Neural progenitor cell (in vitro differentiated cells): ENCODE results near the gene MACROD2. TPM values are rescaled to one million over a fixed set of nuclear protein-coding genes. Genes with fewer than 3 reads are reported as not detected.

Experiments used
- DNase-seq: peaks from one replicate; pipeline ENCODE4 v3.0.0-alpha.2; 2016; ENCODE audit warnings: low spot score
- H2AFZ ChIP-seq: fragments of 200-600 bp; sonication (generic); replicated peaks from 2 replicates; pipeline ENCODE4 v1.6.1; 2016; ENCODE audit warnings: antibody characterized with exemption
- H3F3A ChIP-seq: fragments of 200-600 bp; sonication (generic); 2 replicates; pipeline ENCODE4 v1.6.1; 2016; ENCODE audit warnings: antibody characterized with exemption, low read depth
- H3K27ac ChIP-seq: fragments of 200-600 bp; sonication (generic); 2 replicates; pipeline ENCODE4 v1.5.1; 2016; ENCODE audit warnings: mild to moderate bottlenecking
- H3K27me3 ChIP-seq: fragments of 200-600 bp; sonication (generic); 2 replicates; pipeline ENCODE4 v1.6.1; 2016; ENCODE audit warnings: mild to moderate bottlenecking, moderate library complexity
- H3K36me3 ChIP-seq: fragments of 200-600 bp; sonication (generic); 2 replicates; pipeline ENCODE4 v1.5.1; 2016
- H3K4me1 ChIP-seq: fragments of 200-600 bp; sonication (generic); 2 replicates; pipeline ENCODE4 v1.6.1; 2016; ENCODE audit warnings: mixed run types
- H3K4me2 ChIP-seq: fragments of 200-600 bp; sonication (generic); 2 replicates; pipeline ENCODE4 v1.6.1; 2016
- H3K4me3 ChIP-seq: fragments of 200-600 bp; sonication (generic); 2 replicates; pipeline ENCODE4 v1.5.1; 2016
- H3K79me2 ChIP-seq: fragments of 200-600 bp; sonication (generic); 2 replicates; pipeline ENCODE4 v1.6.1; 2016; ENCODE audit warnings: low read depth
- H3K9ac ChIP-seq: fragments of 200-600 bp; sonication (generic); 2 replicates; pipeline ENCODE4 v1.6.1; 2016
- H3K9me3 ChIP-seq: fragments of 200-600 bp; sonication (generic); 2 replicates; pipeline ENCODE4 v1.5.1; 2016; ENCODE audit warnings: low read depth
- H4K20me1 ChIP-seq: fragments of 200-600 bp; sonication (generic); 2 replicates; pipeline ENCODE4 v1.6.1; 2016; ENCODE audit warnings: low read depth
- H3K27ac Mint-ChIP-seq: 3 replicates; pipeline ENCODE4 v1.8.0; 2021; ENCODE audit warnings: mixed read lengths
- H3K27me3 Mint-ChIP-seq: 2 replicates; pipeline ENCODE4 v1.8.0; 2022; ENCODE audit warnings: low read depth, mild to moderate bottlenecking, inconsistent platforms, moderate library complexity, mixed read lengths; ENCODE audit not compliant: insufficient read depth
- H3K36me3 Mint-ChIP-seq: 3 replicates; pipeline ENCODE4 v1.8.0; 2021; ENCODE audit warnings: mixed read lengths
- H3K4me1 Mint-ChIP-seq: 3 replicates; pipeline ENCODE4 v1.8.0; 2021; ENCODE audit warnings: mixed read lengths
- H3K4me3 Mint-ChIP-seq: 3 replicates; pipeline ENCODE4 v1.8.0; 2021; ENCODE audit warnings: mild to moderate bottlenecking, moderate library complexity, mixed read lengths
- H3K9me3 Mint-ChIP-seq: 3 replicates; pipeline ENCODE4 v1.8.0; 2020; ENCODE audit warnings: mixed read lengths
- CTCF ChIP-seq: fragments of 200-600 bp; sonication (generic); IDR thresholded peaks from 2 replicates; pipeline ENCODE4 v1.5.1; 2017; ENCODE audit warnings: antibody characterized with exemption, mild to moderate bottlenecking
- EZH2 ChIP-seq: fragments of 200-600 bp; sonication (generic); IDR thresholded peaks from 2 replicates; pipeline ENCODE4 v1.6.1; 2017; ENCODE audit warnings: antibody characterized with exemption, mild to moderate bottlenecking, moderate library complexity
- EZH2phosphoT487 ChIP-seq: fragments of 200-600 bp; sonication (generic); IDR thresholded peaks from 2 replicates; pipeline ENCODE4 v1.6.1; 2017; ENCODE audit warnings: antibody characterized with exemption
- total RNA-seq: library from RNA; depleted of rRNA; stranded (reverse); fragments of >200 nt; gene quantifications from 2 replicates; pipeline ENCODE4 v1.2.3, GENCODE V29; 2015; ENCODE audit warnings: low replicate concordance

The MACROD2 gene
- total RNA-seq, 1 donor from 2014 or later: 11.9 TPM

GRCh38 chr20:14951707-14952418, 956.5 kb downstream of the MACROD2 start:
- peaks cover 21% of the 10 kb centered on the region for H3K4me1 Mint-ChIP-seq

GRCh38 chr20:14953736-14954135, 958.4 kb downstream of the MACROD2 start:
- Mint-ChIP-seq H3K36me3 (no peaks in the 10 kb centered on the region), H3K27me3 (peaks cover 4% of the 10 kb centered on the region), H3K4me3 (no peak overlapping the region), H3K27ac (no peak overlapping the region), H3K4me1 (peaks cover 20% of the 10 kb centered on the region), H3K9me3 (peaks cover 2% of the 10 kb centered on the region)
- H3K4me2 ChIP-seq: no peak overlapping the region
- H3K36me3 ChIP-seq: no peaks in the 10 kb centered on the region
- DNase-seq: no peak
- H3K4me1 ChIP-seq: peaks cover 27% of the 10 kb centered on the region
- no peak for TF ChIP-seq EZH2
- no peak for TF ChIP-seq CTCF
- TF ChIP-seq EZH2phosphoT487: no peak
- no peaks in the 10 kb centered on the region for H3K27me3 ChIP-seq
- peaks cover 23% of the 10 kb centered on the region for H3F3A ChIP-seq
- no peak overlapping the region for H3K9ac ChIP-seq
- no peaks in the 10 kb centered on the region for H3K79me2 ChIP-seq
- no peaks in the 10 kb centered on the region for H3K9me3 ChIP-seq
- H3K4me3 ChIP-seq: no peak overlapping the region
- no peak overlapping the region for H2AFZ ChIP-seq
- no peak overlapping the region for H3K27ac ChIP-seq
- H4K20me1 ChIP-seq: no peaks in the 10 kb centered on the region

More at GRCh38 chr20:14951707-14952418, 956.5 kb downstream of the MACROD2 start:
- Histone ChIP-seq H3K9me3 (no peaks in the 10 kb centered on the region), H3K27ac (no peak overlapping the region), H3K9ac (no peak overlapping the region), H3K79me2 (no peaks in the 10 kb centered on the region), H3K4me2 (no peak overlapping the region), H3K4me3 (no peak overlapping the region), H4K20me1 (no peaks in the 10 kb centered on the region), H2AFZ (no peak overlapping the region), H3K36me3 (no peaks in the 10 kb centered on the region), H3F3A (peaks cover 23% of the 10 kb centered on the region), H3K27me3 (no peaks in the 10 kb centered on the region), H3K4me1 (peaks cover 23% of the 10 kb centered on the region)
- H3K4me3 Mint-ChIP-seq: no peak overlapping the region
- H3K27me3 Mint-ChIP-seq: peaks cover 2% of the 10 kb centered on the region
- no peak for DNase-seq
- no peaks in the 10 kb centered on the region for H3K9me3 Mint-ChIP-seq
- no peak overlapping the region for H3K27ac Mint-ChIP-seq
- no peaks in the 10 kb centered on the region for H3K36me3 Mint-ChIP-seq
- TF ChIP-seq EZH2: no peak
- no peak for TF ChIP-seq CTCF
- no peak for TF ChIP-seq EZH2phosphoT487

- H3K79me2 ChIP-seq: no peaks in the 10 kb centered on the region
- no peak overlapping the region for H3K4me3 ChIP-seq
- DNase-seq: no peak
- H3K27me3 ChIP-seq: no peaks in the 10 kb centered on the region
- no peaks in the 10 kb centered on the region for H3K36me3 ChIP-seq
- H4K20me1 ChIP-seq: no peaks in the 10 kb centered on the region
- no peak overlapping the region for H3K9ac ChIP-seq
- Mint-ChIP-seq H3K4me3 (no peak overlapping the region), H3K9me3 (peaks cover 2% of the 10 kb centered on the region), H3K4me1 (peaks cover 20% of the 10 kb centered on the region), H3K27me3 (peaks cover 10% of the 10 kb centered on the region), H3K36me3 (no peaks in the 10 kb centered on the region), H3K27ac (peak overlapping the region; percentile 11)
- TF ChIP-seq CTCF (no peak), EZH2phosphoT487 (no peak)
- peak overlapping the region; percentile 97 for H2AFZ ChIP-seq
- H3K4me2 ChIP-seq: peak overlapping the region; percentile 36
- peaks cover 26% of the 10 kb centered on the region for H3K4me1 ChIP-seq
- peaks cover 23% of the 10 kb centered on the region for H3F3A ChIP-seq
- H3K9me3 ChIP-seq: no peaks in the 10 kb centered on the region
- H3K27ac ChIP-seq: peak overlapping the region; percentile 67
Observed at GRCh38 chr20:14955399-14955798, 960.1 kb downstream of the MACROD2 start.
